ENCODE results near the gene ADAT2. TPM values are rescaled to one million over a fixed set of nuclear protein-coding genes. Genes with fewer than 3 reads are reported as not detected.
"Not testable (repeated sequence)": the region's sequence is repeated elsewhere in the genome, so short reads cannot be mapped to it uniquely, and the experiment has no call there.

ADAT2 gene
- polyA plus RNA-seq, 1 of the 3 experiments (the other 2 are of a cell fraction), result 5.4 TPM

- TF ChIP-seq MEF2A (IDR thresholded peaks at IDR 0.05; ENCODE audit: borderline replicate concordance, low read depth) (no peak), FOXJ3 (CRISPR knock-in tag; IDR thresholded peaks at IDR 0.05) (no peak)
These were observed 26.1 kb upstream of the ADAT2 start (continued) for GRCh38 chr6:143476545-143476944.

- Histone ChIP-seq H3K9me3 (no peaks in the 10 kb centered on the region), H3K4me1 (ENCODE audit: control insufficient read depth in 1 of 2, insufficient read depth in 2 of 2, low read depth in 1 of 2, low read length in 1 of 2) (no peaks in the 10 kb centered on the region), H4K20me1 (ENCODE audit: insufficient read depth) (no peaks in the 10 kb centered on the region), H3F3A (replicated peaks; ENCODE audit: insufficient read depth) (no peaks in the 10 kb centered on the region), H3K27ac (ENCODE audit: low read depth in 2 of 2, low read length in 1 of 2) (no peak overlapping the region), H3K36me3 (replicated peaks in 1 of 2; ENCODE audit: control insufficient read depth in 1 of 2, insufficient read depth in 2 of 2, low read length in 1 of 2) (peaks cover 19 to 23% of the 10 kb centered on the region in 2 experiments), H3K9me2 (no peaks in the 10 kb centered on the region), H3K79me2 (ENCODE audit: insufficient read depth) (no peaks in the 10 kb centered on the region), H3K9ac (no peak overlapping the region), H3K4me2 (no peak overlapping the region), H3K27me3 (ENCODE audit: insufficient read depth) (no peaks in the 10 kb centered on the region), H3K4me3 (ENCODE audit: low read depth in 2 of 2, low read length in 1 of 2) (no peak overlapping the region), H2AFZ (ENCODE audit: low read depth) (no peak overlapping the region)
- no peak for DNase-seq
- ChIA-PET POLR2A (no interaction called here), CTCF (no interaction called here)
- 96% methylated on average over 1 of the region's 1 CpG for WGBS (ENCODE audit: low lambda C conversion rate)
- TF ChIP-seq NRF1 (IDR thresholded peaks at IDR 0.05; ENCODE audit: low read depth, low read length) (no peak), REST (IDR thresholded peaks at IDR 0.05; ENCODE audit: low read depth, low read length) (no peak), PBX3 (IDR thresholded peaks at IDR 0.05) (no peak), GATA2 (CRISPR knock-in tag; IDR thresholded peaks at IDR 0.05) (no peak), TCF12 (IDR thresholded peaks at IDR 0.05) (no peak), RAD21 (IDR thresholded peaks at IDR 0.05; ENCODE audit: low read length) (no peak), ZBTB33 (IDR thresholded peaks at IDR 0.05; ENCODE audit: borderline replicate concordance, low read depth) (no peak), RFX5 (IDR thresholded peaks at IDR 0.05; ENCODE audit: low read length) (no peak), TEAD4 (IDR thresholded peaks at IDR 0.05; ENCODE audit: borderline replicate concordance, insufficient read depth) (no peak), SMC3 (IDR thresholded peaks at IDR 0.05; ENCODE audit: low read depth, low read length) (no peak), EZH2phosphoT487 (IDR thresholded peaks at IDR 0.05; ENCODE audit: borderline replicate concordance, low read depth) (no peak), TAF1 (IDR thresholded peaks at IDR 0.05; ENCODE audit: borderline replicate concordance, low read depth, low read length) (no peak), YY1 (IDR thresholded peaks at IDR 0.05; ENCODE audit: low read depth) (no peak)
These were observed 21.3 kb upstream of the ADAT2 start for GRCh38 chr6:143471822-143472221.

GRCh38 chr6:143468823-143469222 is 18.3 kb upstream of the ADAT2 start:
- H3K27ac ChIP-seq (ENCODE audit: low read depth in 2 of 2, low read length in 1 of 2); H3K4me2 ChIP-seq; H3K9me3 ChIP-seq; H3K4me3 ChIP-seq (ENCODE audit: low read depth in 2 of 2, low read length in 1 of 2); H4K20me1 ChIP-seq (ENCODE audit: insufficient read depth); H3F3A ChIP-seq (replicated peaks; ENCODE audit: insufficient read depth); H3K9ac ChIP-seq; POLR2A ChIA-PET; H3K4me1 ChIP-seq (ENCODE audit: control insufficient read depth in 1 of 2, insufficient read depth in 2 of 2, low read depth in 1 of 2, low read length in 1 of 2); H3K27me3 ChIP-seq (ENCODE audit: insufficient read depth); DNase-seq; H3K79me2 ChIP-seq (ENCODE audit: insufficient read depth); H3K9me2 ChIP-seq; H2AFZ ChIP-seq (ENCODE audit: low read depth); CTCF ChIA-PET: not testable (repeated sequence)
- H3K36me3 ChIP-seq (replicated peaks in 1 of 2; ENCODE audit: control insufficient read depth in 1 of 2, insufficient read depth in 2 of 2, low read length in 1 of 2), result peaks cover 19 to 29% of the 10 kb centered on the region in 2 experiments
- WGBS (ENCODE audit: low lambda C conversion rate), result 89% methylated on average over 2 of the region's 2 CpGs
